Measurements from ENCODE around the gene MATR3. TPM values are rescaled to one million over a fixed set of nuclear protein-coding genes. Genes with fewer than 3 reads are reported as not detected.

Gene MATR3
- total RNA-seq, 2 experiments from 2014 or later: 163 to 179 TPM

DNA sequence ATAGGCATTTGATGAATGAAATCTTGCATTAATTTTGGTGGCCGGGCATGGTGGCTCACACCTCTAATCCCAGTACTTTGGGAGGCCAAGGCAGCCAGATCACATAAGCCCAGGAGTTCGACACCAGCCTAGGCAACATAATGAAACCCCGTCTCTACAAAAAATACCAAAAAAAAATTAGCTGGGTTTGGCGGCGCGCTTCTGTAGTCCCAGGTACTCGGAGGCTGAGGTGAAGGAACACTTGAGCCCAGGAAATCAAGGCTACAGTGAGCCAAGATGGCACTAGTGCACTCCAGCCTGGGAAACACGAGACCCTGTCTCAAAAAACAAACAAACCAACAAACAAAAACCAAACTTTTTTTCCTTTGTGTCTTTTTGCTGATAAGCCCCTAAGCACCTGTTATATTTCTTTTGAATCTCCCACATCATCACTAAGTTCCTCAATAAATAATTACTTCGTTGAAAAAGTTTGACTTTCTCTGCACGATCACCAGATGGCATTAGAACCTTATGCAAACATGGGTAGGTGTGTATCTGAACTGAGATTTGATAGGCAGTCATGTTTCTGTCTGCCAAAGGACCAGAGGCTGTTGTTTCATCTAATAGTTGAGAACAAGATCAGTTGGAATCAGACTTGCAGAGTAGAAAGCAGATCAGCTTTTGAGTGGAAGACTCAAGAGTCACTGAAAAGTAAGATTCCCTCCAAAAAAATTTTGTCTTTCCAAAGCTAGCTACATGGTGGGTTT, 5.5 kb upstream of the MATR3 start:
- intact Hi-C loops (cut with micrococcal nuclease): no loop called here
- ChIA-PET CTCF (interaction anchor here (1.0 to 2.7 kb wide), 2 partner anchors 11 to 823 kb away, joined by 3 to 7 read pairs; partner anchors contain the start of gene EGR1), POLR2A (interaction anchor here (0.7 to 10.0 kb wide), 3 partner anchors 10 to 21 kb away, joined by 3 to 112 read pairs (median 3); no protein-coding TSS in a partner anchor)
- no peak overlapping the region for H3K27ac Mint-ChIP-seq
- peaks cover 4% of the 10 kb centered on the region for H3K4me1 Mint-ChIP-seq (ENCODE audit: low read depth)
- no peak overlapping the region for H3K4me3 Mint-ChIP-seq
- H3K36me3 Mint-ChIP-seq: peaks cover 31% of the 10 kb centered on the region
- no peaks in the 10 kb centered on the region for H3K27me3 Mint-ChIP-seq
- H3K9me3 Mint-ChIP-seq: no peaks in the 10 kb centered on the region
- no peak for DNase-seq

DNA sequence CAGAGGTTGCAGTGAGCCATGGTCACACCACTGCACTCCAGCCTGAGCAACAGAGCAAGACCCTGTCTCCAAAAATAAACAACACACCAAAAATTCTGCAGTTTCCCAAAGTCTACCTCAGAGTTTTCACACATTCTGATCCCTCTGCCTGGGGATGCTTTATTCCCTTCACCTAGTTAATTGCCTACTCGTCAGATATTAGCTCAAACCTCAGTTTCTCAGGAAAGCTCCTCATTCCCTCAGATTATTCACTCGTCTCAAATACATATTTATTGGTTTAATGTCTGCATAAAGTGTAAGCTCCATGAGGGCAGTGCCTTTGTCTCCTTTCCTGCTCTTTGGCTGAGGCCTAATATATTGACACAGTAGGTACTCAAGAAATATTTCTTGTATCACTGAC, 2.5 kb upstream of the MATR3 start:
- ChIA-PET POLR2A (interaction anchor here (10.0 kb wide), 1 partner anchor 13 kb away, joined by 112 read pairs; no protein-coding TSS in a partner anchor), CTCF (no interaction called here)
- Mint-ChIP-seq H3K9me3 (no peaks in the 10 kb centered on the region), H3K27me3 (no peaks in the 10 kb centered on the region), H3K36me3 (peaks cover 24% of the 10 kb centered on the region), H3K4me3 (no peak overlapping the region), H3K27ac (no peak overlapping the region), H3K4me1 (ENCODE audit: low read depth) (peaks cover 7% of the 10 kb centered on the region)
- intact Hi-C loops (cut with micrococcal nuclease): loop anchor here (5.0 kb wide), 1 partner anchor 271 kb away; the partner anchor contains the start of gene UBE2D2
- no peak for DNase-seq

DNA sequence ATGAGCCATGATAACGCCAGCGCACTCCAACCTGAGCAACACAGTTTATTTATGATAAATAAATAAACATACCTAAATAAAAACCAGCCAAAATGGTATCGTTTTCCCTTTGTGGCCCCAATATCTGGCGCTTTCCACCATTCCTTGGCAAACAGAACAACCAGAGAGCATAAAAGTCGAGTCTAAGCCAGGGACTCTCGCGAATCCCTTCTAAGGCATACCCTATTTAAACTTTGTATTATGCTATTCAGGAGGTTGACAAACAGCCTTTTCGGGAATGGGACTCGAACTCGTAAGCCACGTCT, 386 bp upstream of the MATR3 start:
- H3K27me3 Mint-ChIP-seq: no peaks in the 10 kb centered on the region
- peak overlapping the region; percentile 98 for H3K27ac Mint-ChIP-seq

DNA sequence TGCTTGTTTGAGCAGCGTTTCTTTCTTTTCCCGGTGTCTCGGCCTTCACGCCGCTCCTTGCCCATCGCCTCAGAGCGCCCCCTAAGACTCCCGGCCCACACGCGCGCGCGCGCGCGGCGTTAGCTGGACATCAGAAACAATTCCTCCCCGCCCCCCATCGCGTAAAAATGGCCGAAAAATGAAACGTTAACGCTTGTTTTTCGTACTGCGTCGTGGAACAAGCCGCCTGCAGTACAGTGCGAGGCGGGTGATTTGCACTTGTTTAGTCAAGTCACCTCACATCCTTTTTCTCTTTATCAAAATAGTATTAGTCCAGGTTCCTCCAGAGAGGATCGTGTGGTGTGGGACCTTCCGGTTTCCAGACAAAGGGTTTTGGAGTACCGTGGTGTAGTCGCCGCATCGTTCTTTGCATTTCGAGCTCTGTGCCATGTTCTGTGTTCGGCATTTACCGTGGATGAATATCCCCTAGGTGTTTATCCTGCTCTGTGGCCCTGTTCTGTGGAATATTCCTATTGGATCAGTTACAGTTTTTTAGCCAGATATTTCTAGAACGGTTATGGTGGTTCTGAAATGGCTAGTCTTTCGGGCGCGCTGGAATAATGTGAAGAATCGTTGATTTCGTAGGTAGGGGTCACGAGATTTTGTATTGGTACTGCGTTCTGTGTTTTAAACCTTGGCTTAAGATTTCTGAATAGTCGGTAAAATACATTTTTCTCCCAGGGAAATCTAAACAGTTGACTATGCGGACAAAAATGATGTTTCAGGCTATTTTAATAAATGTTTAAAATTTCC, 1.0 kb downstream of the MATR3 start:
- Mint-ChIP-seq H3K27ac (peak overlapping the region; percentile 98), H3K4me3 (peak overlapping the region; percentile 95), H3K36me3 (peaks cover 25% of the 10 kb centered on the region), H3K27me3 (no peaks in the 10 kb centered on the region), H3K9me3 (no peaks in the 10 kb centered on the region), H3K4me1 (ENCODE audit: low read depth) (peaks cover 39% of the 10 kb centered on the region)
- POLR2A ChIA-PET: interaction anchor here (0.8 to 10.0 kb wide), 15 partner anchors 12 to 752 kb away, joined by 3 to 112 read pairs (median 7); partner anchors contain the start of genes ETF1, HSPA9, MZB1 and PAIP2
- intact Hi-C loops (cut with micrococcal nuclease): loop anchor here (2.0 to 5.0 kb wide), 2 partner anchors 96 to 268 kb away; partner anchors contain the start of gene UBE2D2
- CTCF ChIA-PET: interaction anchor here (0.9 to 2.6 kb wide), 8 partner anchors 9 to 97 kb away, joined by 3 to 7 read pairs (median 4); partner anchors contain the start of gene PAIP2
- DNase-seq: peak; percentile 68

More for the DNA sequence above, 386 bp upstream of the MATR3 start:
- H3K4me3 Mint-ChIP-seq: peak overlapping the region; percentile 95
- H3K4me1 Mint-ChIP-seq (ENCODE audit: low read depth): peaks cover 25% of the 10 kb centered on the region
- H3K9me3 Mint-ChIP-seq: no peaks in the 10 kb centered on the region
- DNase-seq: no peak
- ChIA-PET POLR2A (interaction anchor here (0.7 to 10.0 kb wide), 12 partner anchors 14 to 750 kb away, joined by 3 to 112 read pairs (median 8); partner anchors contain the start of genes ETF1, HSPA9, MZB1 and PAIP2), CTCF (interaction anchor here (0.7 to 2.6 kb wide), 4 partner anchors 12 to 49 kb away, joined by 3 to 7 read pairs (median 4); partner anchors contain the start of gene PAIP2)
- intact Hi-C loops (cut with micrococcal nuclease): loop anchor here (1.0 to 5.0 kb wide), 5 partner anchors 13 to 828 kb away; partner anchors contain the start of genes EGR1, PAIP2 and UBE2D2
- peaks cover 19% of the 10 kb centered on the region for H3K36me3 Mint-ChIP-seq

DNA sequence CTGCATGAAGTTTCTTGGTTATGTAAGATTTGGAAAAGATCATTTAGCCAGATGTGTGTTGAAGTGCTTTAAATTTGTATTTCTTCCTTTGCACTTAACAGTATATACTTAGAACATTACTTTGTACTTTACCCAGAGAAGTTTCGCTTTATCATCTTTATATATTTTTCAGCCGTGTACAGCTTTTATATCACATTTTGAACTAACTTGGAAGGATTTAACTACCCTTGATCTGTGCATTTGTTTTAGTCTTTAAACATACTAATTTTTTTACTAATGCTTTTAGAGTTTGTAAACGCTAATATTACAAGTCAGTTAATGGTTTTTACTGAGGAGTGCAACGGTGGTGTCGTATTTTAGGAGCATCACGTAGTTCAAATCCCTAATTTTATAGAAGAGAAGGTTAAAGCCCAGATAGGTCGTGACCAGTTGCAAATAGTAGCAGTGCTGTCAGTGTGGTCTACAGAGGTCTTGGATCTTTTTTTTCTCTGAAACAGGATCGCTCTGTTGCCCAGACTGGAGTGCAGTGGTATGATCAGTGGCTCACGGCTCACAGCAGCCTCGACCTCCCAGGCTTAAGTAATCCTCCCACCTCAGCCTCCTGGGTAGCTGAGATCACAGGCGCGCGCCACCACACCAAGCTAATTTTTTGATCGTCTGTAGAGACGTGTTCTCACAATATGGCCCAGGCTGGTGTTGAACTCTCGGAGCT, 2.0 kb downstream of the MATR3 start:
- intact Hi-C loops (cut with micrococcal nuclease): loop anchor here (2.0 kb wide), 1 partner anchor 95 kb away; no protein-coding TSS in a partner anchor
- peak; percentile 48 for DNase-seq

DNA sequence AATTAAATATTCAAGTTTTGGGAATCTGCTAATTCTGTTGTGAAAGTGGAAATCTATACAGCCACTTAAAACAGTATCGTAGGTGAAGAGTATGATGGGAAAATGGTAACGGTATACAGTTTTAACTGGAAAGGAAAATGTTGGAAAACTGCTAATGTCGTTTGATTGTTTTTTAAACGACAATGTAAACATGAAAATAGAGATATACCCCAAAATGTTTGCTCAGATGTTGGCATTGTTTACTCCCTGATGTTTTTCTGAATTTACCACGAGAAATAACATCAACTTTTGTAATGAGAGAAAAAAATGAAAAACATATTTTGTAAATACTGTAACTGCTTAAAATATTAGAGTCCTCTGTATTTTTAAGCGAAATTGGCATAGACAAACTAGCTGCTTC, 2.7 kb downstream of the MATR3 start:
- no peaks in the 10 kb centered on the region for H3K9me3 Mint-ChIP-seq
- no peak for DNase-seq
- no peak overlapping the region for H3K4me3 Mint-ChIP-seq
- peaks cover 25% of the 10 kb centered on the region for H3K36me3 Mint-ChIP-seq
- POLR2A ChIA-PET: interaction anchor here (0.6 to 10.0 kb wide), 5 partner anchors 11 to 78 kb away, joined by 3 to 112 read pairs (median 11); partner anchors contain the start of gene PAIP2
- no peaks in the 10 kb centered on the region for H3K27me3 Mint-ChIP-seq
- intact Hi-C loops (cut with micrococcal nuclease): no loop called here
- peaks cover 54% of the 10 kb centered on the region for H3K4me1 Mint-ChIP-seq (ENCODE audit: low read depth)
- CTCF ChIA-PET: interaction anchor here (0.9 to 1.6 kb wide), 5 partner anchors 9 to 46 kb away, joined by 3 to 6 read pairs (median 4); partner anchors contain the start of gene PAIP2
- H3K27ac Mint-ChIP-seq: peak overlapping the region; percentile 23

More for the DNA sequence above, 2.0 kb downstream of the MATR3 start:
- ChIA-PET CTCF (interaction anchor here (1.1 to 1.6 kb wide), 2 partner anchors 10 to 46 kb away, joined by 3 to 6 read pairs; partner anchors contain the start of gene PAIP2), POLR2A (interaction anchor here (0.6 to 10.0 kb wide), 5 partner anchors 12 to 94 kb away, joined by 3 to 112 read pairs (median 11); partner anchors contain the start of genes MZB1 and PAIP2)
- H3K27ac Mint-ChIP-seq: peak overlapping the region; percentile 98
- peak overlapping the region; percentile 95 for H3K4me3 Mint-ChIP-seq
- no peaks in the 10 kb centered on the region for H3K9me3 Mint-ChIP-seq
- H3K27me3 Mint-ChIP-seq: no peaks in the 10 kb centered on the region
- peaks cover 48% of the 10 kb centered on the region for H3K4me1 Mint-ChIP-seq (ENCODE audit: low read depth)
- peaks cover 28% of the 10 kb centered on the region for H3K36me3 Mint-ChIP-seq

DNA sequence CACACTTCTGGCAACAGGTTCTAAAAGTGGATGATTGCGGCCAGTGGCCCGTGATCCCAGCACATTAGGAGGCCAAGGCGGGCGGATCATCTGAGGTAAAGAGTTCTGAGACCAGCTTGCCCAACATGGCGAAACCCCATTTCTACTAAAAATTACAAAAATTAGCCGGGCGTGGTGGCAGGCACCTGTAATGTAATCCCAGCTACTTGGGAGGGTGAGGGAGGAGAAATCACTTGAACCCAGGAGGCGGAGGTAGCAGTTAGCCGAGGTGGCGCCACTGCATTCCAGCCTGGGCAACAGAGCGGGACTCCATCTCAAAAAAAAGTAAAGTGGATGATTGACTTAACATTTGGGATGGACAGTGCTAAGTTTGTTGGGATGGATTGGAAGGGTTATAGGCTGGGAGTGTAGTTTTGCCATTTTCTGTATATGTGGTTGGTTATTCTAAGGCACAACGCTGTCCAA, 3.4 kb downstream of the MATR3 start:
- H3K27ac Mint-ChIP-seq: peak overlapping the region; percentile 57
- intact Hi-C loops (cut with micrococcal nuclease): no loop called here
- peak overlapping the region; percentile 52 for H3K4me3 Mint-ChIP-seq
- ChIA-PET POLR2A (interaction anchor here (1.6 to 10.0 kb wide), 4 partner anchors 10 to 45 kb away, joined by 3 to 112 read pairs (median 50); partner anchors contain the start of gene PAIP2), CTCF (interaction anchor here (0.9 to 1.6 kb wide), 7 partner anchors 8 to 118 kb away, joined by 3 to 6 read pairs (median 3); partner anchors contain the start of gene PAIP2)
- H3K9me3 Mint-ChIP-seq: no peaks in the 10 kb centered on the region
- peaks cover 60% of the 10 kb centered on the region for H3K4me1 Mint-ChIP-seq (ENCODE audit: low read depth)
- peaks cover 30% of the 10 kb centered on the region for H3K36me3 Mint-ChIP-seq
- no peak for DNase-seq
- no peaks in the 10 kb centered on the region for H3K27me3 Mint-ChIP-seq

DNA sequence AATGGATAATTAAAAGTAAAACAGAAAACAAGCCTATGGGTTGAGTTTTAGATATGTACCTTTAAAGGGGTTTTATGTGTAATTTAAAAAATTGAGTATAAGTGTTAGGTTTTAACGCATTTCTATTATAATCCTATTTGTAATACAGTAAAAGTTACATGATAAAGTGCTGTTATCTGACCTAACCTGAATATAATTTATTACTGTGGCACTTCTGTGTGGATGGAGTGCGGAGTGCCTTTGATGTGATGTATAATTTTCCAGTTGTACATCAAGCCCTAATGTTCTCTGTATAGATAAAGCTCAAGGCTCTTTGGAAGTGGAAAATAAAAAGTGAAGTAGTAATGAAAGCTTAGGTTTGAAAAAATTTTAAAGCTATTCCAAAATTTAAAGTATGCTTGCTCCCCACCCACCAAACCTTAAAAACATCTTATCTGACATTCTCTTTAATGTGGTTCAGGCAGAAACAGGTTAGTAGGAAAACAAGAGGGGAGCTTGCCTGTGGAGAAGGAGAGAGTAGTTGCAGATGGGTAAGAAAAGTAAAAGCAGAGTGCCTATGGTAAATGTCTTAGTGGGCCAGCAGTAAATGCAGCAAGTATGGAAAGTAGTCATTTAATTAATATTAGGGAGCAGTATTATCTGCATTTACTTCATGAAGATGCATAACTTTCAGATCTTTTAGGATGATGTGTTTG, 4.0 kb downstream of the MATR3 start:
- Mint-ChIP-seq H3K9me3 (no peaks in the 10 kb centered on the region), H3K4me1 (ENCODE audit: low read depth) (peaks cover 66% of the 10 kb centered on the region), H3K27me3 (no peaks in the 10 kb centered on the region), H3K27ac (peak overlapping the region; percentile 80), H3K4me3 (peak overlapping the region; percentile 2), H3K36me3 (peaks cover 33% of the 10 kb centered on the region)
- CTCF ChIA-PET: interaction anchor here (0.8 to 1.5 kb wide), 4 partner anchors 11 to 119 kb away, joined by 3 read pairs; no protein-coding TSS in a partner anchor
- POLR2A ChIA-PET: interaction anchor here (1.6 to 10.0 kb wide), 4 partner anchors 9 to 44 kb away, joined by 3 to 112 read pairs (median 50); partner anchors contain the start of gene PAIP2
- DNase-seq: no peak
- intact Hi-C loops (cut with micrococcal nuclease): no loop called here

DNA sequence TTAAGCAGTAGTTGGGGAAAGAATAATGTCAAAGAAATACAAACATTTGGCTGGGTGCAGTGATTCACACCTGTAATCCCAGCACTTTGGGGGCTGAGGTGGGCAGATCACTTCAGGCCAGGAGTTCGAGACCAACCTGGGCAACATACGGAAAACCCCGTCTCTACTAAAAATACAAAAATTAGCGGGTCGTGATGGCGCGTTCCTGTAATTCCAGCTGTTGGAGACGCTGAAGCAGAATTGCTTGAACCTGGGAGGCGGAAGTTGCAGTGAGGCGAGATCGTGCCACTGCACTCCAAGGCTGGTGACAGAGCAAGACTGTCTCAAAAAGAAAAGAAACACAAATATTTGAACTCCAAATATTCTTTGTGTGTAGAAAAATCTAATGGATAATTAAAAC, 4.7 kb downstream of the MATR3 start:
- ChIA-PET POLR2A (interaction anchor here (3.0 to 10.0 kb wide), 3 partner anchors 9 to 44 kb away, joined by 11 to 112 read pairs (median 88); partner anchors contain the start of gene PAIP2), CTCF (interaction anchor here (0.8 to 1.5 kb wide), 2 partner anchors 10 to 119 kb away, joined by 3 read pairs; no protein-coding TSS in a partner anchor)
- H3K27me3 Mint-ChIP-seq: no peaks in the 10 kb centered on the region
- H3K9me3 Mint-ChIP-seq: no peaks in the 10 kb centered on the region
- intact Hi-C loops (cut with micrococcal nuclease): no loop called here
- peaks cover 33% of the 10 kb centered on the region for H3K36me3 Mint-ChIP-seq
- no peak for DNase-seq
- peak overlapping the region; percentile 29 for H3K4me3 Mint-ChIP-seq
- peaks cover 72% of the 10 kb centered on the region for H3K4me1 Mint-ChIP-seq (ENCODE audit: low read depth)
- H3K27ac Mint-ChIP-seq: peak overlapping the region; percentile 80

DNA sequence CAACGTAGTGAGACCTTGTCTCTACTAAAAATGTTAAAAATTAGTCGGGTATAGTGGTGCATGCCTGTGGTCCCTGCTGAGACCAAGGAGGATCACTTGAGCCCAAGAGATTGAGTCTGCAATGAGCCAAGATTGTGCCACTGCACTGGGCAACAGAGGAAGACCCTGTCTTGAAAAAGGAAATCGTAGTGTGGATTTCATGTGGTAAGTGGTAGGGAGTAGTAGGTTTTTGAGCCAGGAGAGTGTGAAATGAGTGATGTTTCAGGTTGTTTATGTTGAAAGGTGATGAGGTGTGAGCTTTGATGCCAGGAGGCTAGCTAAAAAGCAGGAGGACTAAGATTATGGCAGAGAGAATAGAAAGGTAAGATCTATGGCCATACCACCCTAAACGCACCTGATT, 5.9 kb downstream of the MATR3 start:
- H3K27ac Mint-ChIP-seq: peak overlapping the region; percentile 80
- H3K27me3 Mint-ChIP-seq: no peaks in the 10 kb centered on the region
- H3K4me3 Mint-ChIP-seq: peak overlapping the region; percentile 28
- no peak for DNase-seq
- H3K9me3 Mint-ChIP-seq: no peaks in the 10 kb centered on the region
- ChIA-PET POLR2A (interaction anchor here (1.2 to 2.1 kb wide), 2 partner anchors 11 to 23 kb away, joined by 6 read pairs; no protein-coding TSS in a partner anchor), CTCF (interaction anchor here (0.6 to 1.3 kb wide), 3 partner anchors 42 to 757 kb away, joined by 3 to 4 read pairs (median 3); partner anchors contain the start of genes ETF1 and PAIP2)
- intact Hi-C loops (cut with micrococcal nuclease): no loop called here
- peaks cover 29% of the 10 kb centered on the region for H3K36me3 Mint-ChIP-seq
- H3K4me1 Mint-ChIP-seq (ENCODE audit: low read depth): peaks cover 85% of the 10 kb centered on the region

Measured in activated CD4-positive, alpha-beta memory T cell treated with anti-CD3 and anti-CD28 coated beads for 36 hours (primary cell).